Osteocyte (in vitro differentiated cells): ENCODE results near the gene PKN2. TPM values are rescaled to one million over a fixed set of nuclear protein-coding genes. Genes with fewer than 3 reads are reported as not detected.
A peak's percentile ranks its signal among the peaks of the same experiment; 100 is the strongest.

Experiments used
- DNase-seq: peaks from one replicate; pipeline ENCODE4 v3.0.0; 2021; ENCODE audit warnings: mixed read lengths; ENCODE audit not compliant: unreplicated experiment; ENCODE audit errors: extremely low spot score
- H3K27ac Mint-ChIP-seq: one replicate; pipeline ENCODE4 v1.8.0; 2021; ENCODE audit warnings: mild to moderate bottlenecking, mixed read lengths; ENCODE audit not compliant: unreplicated experiment
- H3K27me3 Mint-ChIP-seq: one replicate; pipeline ENCODE4 v1.8.0; 2021; ENCODE audit warnings: mixed read lengths; ENCODE audit not compliant: unreplicated experiment
- H3K36me3 Mint-ChIP-seq: one replicate; pipeline ENCODE4 v1.8.0; 2021; ENCODE audit warnings: mixed read lengths; ENCODE audit not compliant: unreplicated experiment
- H3K4me1 Mint-ChIP-seq: one replicate; pipeline ENCODE4 v1.8.0; 2021; ENCODE audit warnings: mixed read lengths; ENCODE audit not compliant: unreplicated experiment
- H3K4me3 Mint-ChIP-seq: one replicate; pipeline ENCODE4 v1.8.0; 2021; ENCODE audit warnings: mild to moderate bottlenecking, moderate library complexity, mixed read lengths; ENCODE audit not compliant: unreplicated experiment
- H3K9me3 Mint-ChIP-seq: one replicate; pipeline ENCODE4 v1.8.0; 2021; ENCODE audit warnings: mixed read lengths; ENCODE audit not compliant: unreplicated experiment
- long read RNA-seq: library from polyadenylated mRNA; unstranded; transcript quantifications from one replicate; pipeline ENCODE4 v2.0.0, GENCODE V29; 2021
- total RNA-seq: library from RNA; stranded (reverse); gene quantifications from 2 replicates; pipeline ENCODE4 v1.2.1, GENCODE V29; 2021
- TF ChIP-seq, protein P1 (sequence below): fragments of 200-600 bp; sonication (generic); IDR thresholded peaks from 2 replicates; pipeline ENCODE4 v1.5.0; 2021; ENCODE audit warnings: antibody characterized with exemption, mild to moderate bottlenecking, moderate library complexity

The PKN2 gene
- total RNA-seq, result 43.8 and 46.8 TPM in 2 replicates
- long read RNA-seq, full-length matches to known transcripts, result 30 of 89 reads
- long read RNA-seq, partial matches to known transcripts, result 42 of 89 reads
- long read RNA-seq, other reads (novel, unspliced or antisense), result 17 of 89 reads

DNA sequence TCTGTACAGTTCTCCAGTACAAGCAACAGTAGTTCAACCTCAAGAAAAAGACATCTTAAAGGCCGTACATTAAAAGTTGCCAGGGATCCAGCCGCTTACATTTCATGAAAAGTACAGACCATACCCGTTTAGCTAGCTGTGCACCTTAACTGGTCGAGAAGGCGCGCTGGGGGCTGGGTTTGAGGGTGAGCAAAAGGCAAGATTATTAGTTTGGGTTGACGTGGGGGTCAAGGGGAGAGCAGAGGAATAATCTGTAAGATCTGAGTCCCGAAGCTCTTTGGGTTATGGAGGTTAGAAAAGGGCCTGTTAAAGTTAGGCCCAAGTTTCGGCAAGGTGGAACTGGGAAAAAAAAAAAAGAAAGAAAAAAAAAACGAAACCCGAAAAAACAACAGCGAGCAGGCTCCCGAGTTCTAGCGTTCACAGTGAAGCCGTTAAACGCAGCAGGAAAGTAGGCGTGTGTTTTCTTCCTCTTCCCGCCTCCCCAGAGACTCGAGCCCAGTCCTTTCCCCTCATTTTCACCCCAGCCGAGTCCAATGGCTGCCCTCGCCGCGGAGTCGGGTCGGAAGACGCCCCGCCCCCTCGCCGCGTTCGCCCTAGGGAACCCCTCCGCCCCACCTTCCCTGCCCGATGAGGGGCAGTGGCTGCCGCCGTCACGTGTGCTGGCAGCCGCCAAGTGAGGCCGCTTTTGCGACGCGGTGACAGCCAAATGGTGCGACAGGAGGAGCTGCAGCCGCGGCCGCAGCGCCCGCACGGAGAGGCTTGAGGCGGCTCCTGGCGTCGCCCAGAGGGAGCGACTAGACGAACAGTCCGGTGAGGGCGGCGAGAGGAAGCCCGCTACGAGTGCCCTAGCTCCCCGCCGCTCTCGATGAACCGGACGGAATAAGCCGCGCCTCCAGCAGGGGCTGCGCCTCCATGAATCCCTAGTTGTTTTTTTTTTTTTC, at the start of gene PKN2:
PKN2 (plus strand) TSS at position 733 of the 941 bp plus-strand sequence. CDS start 308 bp downstream, outside the sequence.
- TF ChIP-seq, protein P1, sequence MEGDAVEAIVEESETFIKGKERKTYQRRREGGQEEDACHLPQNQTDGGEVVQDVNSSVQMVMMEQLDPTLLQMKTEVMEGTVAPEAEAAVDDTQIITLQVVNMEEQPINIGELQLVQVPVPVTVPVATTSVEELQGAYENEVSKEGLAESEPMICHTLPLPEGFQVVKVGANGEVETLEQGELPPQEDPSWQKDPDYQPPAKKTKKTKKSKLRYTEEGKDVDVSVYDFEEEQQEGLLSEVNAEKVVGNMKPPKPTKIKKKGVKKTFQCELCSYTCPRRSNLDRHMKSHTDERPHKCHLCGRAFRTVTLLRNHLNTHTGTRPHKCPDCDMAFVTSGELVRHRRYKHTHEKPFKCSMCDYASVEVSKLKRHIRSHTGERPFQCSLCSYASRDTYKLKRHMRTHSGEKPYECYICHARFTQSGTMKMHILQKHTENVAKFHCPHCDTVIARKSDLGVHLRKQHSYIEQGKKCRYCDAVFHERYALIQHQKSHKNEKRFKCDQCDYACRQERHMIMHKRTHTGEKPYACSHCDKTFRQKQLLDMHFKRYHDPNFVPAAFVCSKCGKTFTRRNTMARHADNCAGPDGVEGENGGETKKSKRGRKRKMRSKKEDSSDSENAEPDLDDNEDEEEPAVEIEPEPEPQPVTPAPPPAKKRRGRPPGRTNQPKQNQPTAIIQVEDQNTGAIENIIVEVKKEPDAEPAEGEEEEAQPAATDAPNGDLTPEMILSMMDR, result peak; percentile 28
- Mint-ChIP-seq H3K27me3 (no peaks in the 10 kb centered on the region), H3K27ac (peak within 1 kb of the TSS; percentile 99), H3K9me3 (no peaks in the 10 kb centered on the region), H3K36me3 (no peaks in the 10 kb centered on the region), H3K4me1 (peaks cover 33% of the 10 kb centered on the region), H3K4me3 (peak within 1 kb of the TSS; percentile 99)
- DNase-seq, result peak; percentile 99

DNA sequence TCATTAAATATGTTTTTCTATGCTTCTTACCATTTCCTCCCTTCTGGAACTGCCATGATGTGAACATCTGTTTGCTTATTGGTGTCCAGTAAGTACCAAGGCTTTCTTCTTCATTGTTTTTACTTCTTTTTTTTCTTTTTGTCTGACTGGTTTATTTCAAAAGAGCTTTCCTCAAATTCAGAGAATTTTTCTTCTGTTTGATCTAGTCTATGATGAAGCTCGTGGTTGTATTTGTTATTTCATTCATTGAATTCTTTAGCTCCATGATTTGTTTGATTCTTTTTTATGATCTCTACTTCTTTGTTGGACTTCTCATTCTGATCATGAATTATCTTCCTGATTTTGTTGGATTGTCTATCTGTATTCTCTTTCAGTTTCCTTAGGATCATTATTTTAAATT, 49.5 kb upstream of the PKN2 start:
- Mint-ChIP-seq H3K36me3 (no peaks in the 10 kb centered on the region), H3K9me3 (peaks cover 25% of the 10 kb centered on the region), H3K27me3 (peaks cover 19% of the 10 kb centered on the region), H3K27ac (no peak overlapping the region), H3K4me3 (no peak overlapping the region), H3K4me1 (no peaks in the 10 kb centered on the region)
- no peak for DNase-seq
- TF ChIP-seq, protein P1, result no peak

DNA sequence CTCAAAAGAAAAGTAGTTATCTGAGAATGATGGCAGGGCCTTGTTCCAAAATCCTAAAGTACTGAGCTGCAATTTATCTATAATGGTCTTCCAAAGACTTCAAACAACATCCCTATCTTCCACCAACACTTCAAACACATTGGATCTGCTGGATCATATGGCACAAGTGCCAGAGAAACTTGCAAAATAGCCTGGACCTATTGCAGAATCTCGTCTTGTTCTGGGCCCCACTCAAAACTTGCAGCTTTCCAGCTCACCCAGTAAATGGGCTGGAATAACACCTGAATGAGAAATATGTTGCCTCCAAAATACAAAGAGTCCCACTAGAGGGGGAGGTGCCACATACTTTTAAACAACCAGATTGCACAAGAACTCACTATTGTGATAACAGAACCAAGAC, 44.0 kb upstream of the PKN2 start:
- Mint-ChIP-seq H3K27ac (no peak overlapping the region), H3K27me3 (peaks cover 16% of the 10 kb centered on the region), H3K4me3 (no peak overlapping the region), H3K36me3 (no peaks in the 10 kb centered on the region), H3K4me1 (no peaks in the 10 kb centered on the region), H3K9me3 (peaks cover 7% of the 10 kb centered on the region)
- DNase-seq, result no peak
- TF ChIP-seq, protein P1, result no peak

DNA sequence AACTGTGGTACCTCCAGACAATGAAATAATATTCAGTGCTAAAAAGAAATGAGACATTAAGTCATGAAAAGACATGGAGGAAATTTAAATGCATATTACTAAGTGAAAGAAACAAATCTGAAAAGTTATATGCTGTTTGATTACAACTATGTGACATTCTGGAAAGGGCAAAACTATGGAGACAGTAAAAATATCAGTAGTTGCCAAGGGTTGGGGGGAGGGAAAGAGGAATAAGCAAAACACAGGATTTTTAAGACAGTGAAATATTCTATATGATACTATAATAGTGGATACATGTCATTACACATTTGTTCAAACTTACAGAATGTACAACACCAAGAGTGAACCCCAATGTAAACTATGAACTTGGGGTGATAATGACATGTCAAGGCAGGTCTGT, 38.2 kb upstream of the PKN2 start:
- Mint-ChIP-seq H3K4me1 (no peaks in the 10 kb centered on the region), H3K9me3 (no peaks in the 10 kb centered on the region), H3K27me3 (peaks cover 34% of the 10 kb centered on the region), H3K4me3 (no peak overlapping the region), H3K36me3 (no peaks in the 10 kb centered on the region), H3K27ac (no peak overlapping the region)
- TF ChIP-seq, protein P1, result no peak
- no peak for DNase-seq
